Measurements from ENCODE around the gene UBE2J2. TPM values are rescaled to one million over a fixed set of nuclear protein-coding genes. Genes with fewer than 3 reads are reported as not detected.

The UBE2J2 gene
- total RNA-seq, 2 donors from 2014 or later: 27.5 to 33.5 TPM

DNA sequence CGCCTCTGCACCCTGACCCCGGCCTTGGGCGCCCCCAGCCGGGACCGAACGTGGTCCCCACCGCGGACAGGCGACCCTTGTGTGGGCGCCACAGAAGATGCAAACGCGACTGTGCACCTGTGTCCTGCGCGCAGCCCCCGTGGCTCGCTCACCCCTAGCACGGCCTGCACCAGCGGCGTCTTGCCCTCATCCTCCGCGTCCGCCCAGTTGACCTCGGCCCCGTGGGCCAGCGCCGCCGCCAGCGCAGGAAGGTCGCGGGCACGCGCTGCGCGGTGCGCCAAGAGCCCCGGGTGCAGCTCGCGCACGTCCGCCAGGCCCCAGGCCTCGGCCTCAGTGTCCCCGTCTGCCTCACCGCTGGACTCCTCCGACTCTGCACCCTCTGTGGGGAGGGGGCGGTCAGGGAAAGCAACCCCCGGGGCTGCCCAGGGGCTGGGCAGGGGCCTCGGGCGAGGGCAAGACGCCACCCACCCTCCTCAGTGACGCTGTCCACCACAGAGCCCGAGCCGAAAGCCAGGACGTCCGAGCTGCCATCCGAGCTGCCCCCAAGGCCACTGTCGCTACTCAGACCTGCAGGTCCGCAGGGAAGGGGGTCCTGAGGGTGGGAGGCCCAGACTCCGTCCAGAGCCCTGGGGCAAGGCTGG is 20.7 kb upstream of the UBE2J2 start:
- DNase-seq (ENCODE audit: low spot score): no peak
- TF ChIP-seq, protein P1, sequence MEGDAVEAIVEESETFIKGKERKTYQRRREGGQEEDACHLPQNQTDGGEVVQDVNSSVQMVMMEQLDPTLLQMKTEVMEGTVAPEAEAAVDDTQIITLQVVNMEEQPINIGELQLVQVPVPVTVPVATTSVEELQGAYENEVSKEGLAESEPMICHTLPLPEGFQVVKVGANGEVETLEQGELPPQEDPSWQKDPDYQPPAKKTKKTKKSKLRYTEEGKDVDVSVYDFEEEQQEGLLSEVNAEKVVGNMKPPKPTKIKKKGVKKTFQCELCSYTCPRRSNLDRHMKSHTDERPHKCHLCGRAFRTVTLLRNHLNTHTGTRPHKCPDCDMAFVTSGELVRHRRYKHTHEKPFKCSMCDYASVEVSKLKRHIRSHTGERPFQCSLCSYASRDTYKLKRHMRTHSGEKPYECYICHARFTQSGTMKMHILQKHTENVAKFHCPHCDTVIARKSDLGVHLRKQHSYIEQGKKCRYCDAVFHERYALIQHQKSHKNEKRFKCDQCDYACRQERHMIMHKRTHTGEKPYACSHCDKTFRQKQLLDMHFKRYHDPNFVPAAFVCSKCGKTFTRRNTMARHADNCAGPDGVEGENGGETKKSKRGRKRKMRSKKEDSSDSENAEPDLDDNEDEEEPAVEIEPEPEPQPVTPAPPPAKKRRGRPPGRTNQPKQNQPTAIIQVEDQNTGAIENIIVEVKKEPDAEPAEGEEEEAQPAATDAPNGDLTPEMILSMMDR (IDR thresholded peaks at IDR 0.05): no peak
- Histone ChIP-seq H3K9me3 (no peaks in the 10 kb centered on the region), H3K27ac (no peak overlapping the region), H3K27me3 (no peaks in the 10 kb centered on the region), H3K4me3 (no peak overlapping the region), H3K4me1 (peaks cover 0 to 15% of the 10 kb centered on the region in 2 donors), H3K36me3 (peaks cover 6% of the 10 kb centered on the region)

DNA sequence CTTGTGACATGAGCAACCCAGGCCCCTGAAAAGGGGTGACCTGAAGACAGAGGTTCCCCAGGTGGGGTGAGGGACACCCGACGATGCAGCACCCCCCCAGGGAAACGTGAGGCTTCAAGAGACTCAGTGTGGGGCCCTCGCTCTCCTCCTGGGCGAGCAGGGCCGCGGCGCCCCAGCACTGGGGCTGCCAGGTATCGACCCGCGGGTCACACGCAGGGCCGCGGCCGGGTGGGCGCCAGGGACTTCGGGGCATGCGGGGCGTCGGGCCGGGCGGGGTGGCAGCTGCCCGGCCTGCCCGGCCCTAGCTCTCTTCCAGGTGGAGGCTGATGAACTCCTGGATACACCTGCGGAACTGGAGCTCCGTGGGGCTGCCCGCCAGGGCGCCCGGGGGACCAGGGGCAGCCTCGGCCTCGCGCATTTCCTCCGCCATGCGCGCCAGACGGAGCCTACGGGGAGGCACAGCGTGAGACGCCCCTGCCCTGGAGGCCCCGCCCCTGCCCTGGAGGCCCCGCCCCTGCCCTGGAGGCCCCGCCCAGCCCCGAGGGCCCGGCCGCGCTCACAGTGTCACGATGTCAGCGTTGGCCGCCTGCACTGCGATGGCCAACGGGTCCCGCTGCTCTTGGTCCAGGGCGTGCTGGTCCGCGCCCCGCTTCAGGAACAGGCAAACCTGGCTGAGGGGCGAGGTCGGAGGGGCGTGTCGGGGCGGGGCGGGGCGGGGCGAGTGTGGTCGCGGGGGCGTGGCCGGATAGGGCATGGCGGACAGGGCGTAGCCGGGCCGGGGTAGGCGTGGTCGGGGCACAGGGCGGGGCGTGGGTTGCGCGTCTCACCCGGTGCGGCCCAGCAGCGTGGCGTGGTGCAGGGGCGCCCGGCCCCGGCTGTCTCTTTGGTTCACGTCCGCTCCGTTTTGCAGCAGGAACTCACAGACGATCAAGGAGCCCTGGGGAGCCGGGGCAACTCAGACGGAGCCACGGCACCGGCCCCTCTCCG is 19.9 kb upstream of the UBE2J2 start:
- Histone ChIP-seq H3K27me3 (no peaks in the 10 kb centered on the region), H3K4me3 (no peak overlapping the region), H3K9me3 (no peaks in the 10 kb centered on the region), H3K4me1 (peaks cover 0 to 15% of the 10 kb centered on the region in 2 donors), H3K36me3 (peaks cover 6% of the 10 kb centered on the region), H3K27ac (no peak overlapping the region)
- TF ChIP-seq, protein P1 (IDR thresholded peaks at IDR 0.05): no peak
- DNase-seq (ENCODE audit: low spot score): no peak

DNA sequence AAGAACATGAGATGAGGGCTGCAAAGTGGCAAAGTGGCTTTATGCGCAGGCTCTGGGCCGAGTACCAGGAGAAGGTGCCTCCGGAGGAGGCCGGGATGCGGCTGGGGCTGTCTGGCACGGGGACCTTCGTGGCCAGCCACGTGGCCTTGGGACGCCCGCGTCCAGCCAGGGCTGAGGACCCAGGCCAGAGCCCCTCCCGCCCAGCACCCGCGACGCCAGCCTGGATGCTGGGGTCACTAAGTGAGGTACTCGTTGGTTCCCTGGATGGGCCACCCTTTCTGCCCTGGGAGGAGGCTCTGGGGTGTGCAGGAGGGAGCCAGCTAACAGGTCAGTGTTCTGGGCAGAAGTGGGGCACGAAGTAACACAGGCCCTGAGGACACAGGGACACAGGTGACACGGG is 19.2 kb upstream of the UBE2J2 start:
- Histone ChIP-seq H3K36me3 (peaks cover 6% of the 10 kb centered on the region), H3K27me3 (no peaks in the 10 kb centered on the region), H3K4me1 (peaks cover 0 to 15% of the 10 kb centered on the region in 2 donors), H3K9me3 (no peaks in the 10 kb centered on the region), H3K27ac (no peak overlapping the region), H3K4me3 (no peak overlapping the region)
- TF ChIP-seq, protein P1 (IDR thresholded peaks at IDR 0.05): no peak
- DNase-seq (ENCODE audit: low spot score): no peak

DNA sequence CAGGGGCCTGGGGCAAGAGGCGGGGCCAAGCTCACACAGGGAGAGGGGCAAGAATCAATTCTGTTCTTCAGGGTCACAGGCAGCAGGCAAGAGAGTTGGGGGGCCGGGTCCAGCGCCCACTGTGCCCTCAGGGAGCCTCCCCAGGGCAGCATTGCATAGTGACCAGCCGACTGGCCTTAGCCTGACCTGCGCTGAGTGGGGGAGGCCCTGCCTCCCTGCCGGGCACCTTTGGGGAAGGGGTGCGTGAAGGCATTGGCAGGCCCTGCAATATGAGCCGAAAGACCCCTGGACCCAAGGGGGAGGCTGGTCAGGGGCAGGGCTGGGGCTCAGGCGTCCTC is 18.8 kb upstream of the UBE2J2 start:
- TF ChIP-seq, protein P1 (IDR thresholded peaks at IDR 0.05): no peak
- no peak for DNase-seq (ENCODE audit: low spot score)
- H3K36me3 ChIP-seq: peaks cover 6% of the 10 kb centered on the region
- H3K27me3 ChIP-seq: no peaks in the 10 kb centered on the region
- H3K27ac ChIP-seq: no peak overlapping the region
- H3K4me1 ChIP-seq: peaks cover 0 to 15% of the 10 kb centered on the region in 2 donors
- H3K9me3 ChIP-seq: no peaks in the 10 kb centered on the region
- H3K4me3 ChIP-seq: no peak overlapping the region

DNA sequence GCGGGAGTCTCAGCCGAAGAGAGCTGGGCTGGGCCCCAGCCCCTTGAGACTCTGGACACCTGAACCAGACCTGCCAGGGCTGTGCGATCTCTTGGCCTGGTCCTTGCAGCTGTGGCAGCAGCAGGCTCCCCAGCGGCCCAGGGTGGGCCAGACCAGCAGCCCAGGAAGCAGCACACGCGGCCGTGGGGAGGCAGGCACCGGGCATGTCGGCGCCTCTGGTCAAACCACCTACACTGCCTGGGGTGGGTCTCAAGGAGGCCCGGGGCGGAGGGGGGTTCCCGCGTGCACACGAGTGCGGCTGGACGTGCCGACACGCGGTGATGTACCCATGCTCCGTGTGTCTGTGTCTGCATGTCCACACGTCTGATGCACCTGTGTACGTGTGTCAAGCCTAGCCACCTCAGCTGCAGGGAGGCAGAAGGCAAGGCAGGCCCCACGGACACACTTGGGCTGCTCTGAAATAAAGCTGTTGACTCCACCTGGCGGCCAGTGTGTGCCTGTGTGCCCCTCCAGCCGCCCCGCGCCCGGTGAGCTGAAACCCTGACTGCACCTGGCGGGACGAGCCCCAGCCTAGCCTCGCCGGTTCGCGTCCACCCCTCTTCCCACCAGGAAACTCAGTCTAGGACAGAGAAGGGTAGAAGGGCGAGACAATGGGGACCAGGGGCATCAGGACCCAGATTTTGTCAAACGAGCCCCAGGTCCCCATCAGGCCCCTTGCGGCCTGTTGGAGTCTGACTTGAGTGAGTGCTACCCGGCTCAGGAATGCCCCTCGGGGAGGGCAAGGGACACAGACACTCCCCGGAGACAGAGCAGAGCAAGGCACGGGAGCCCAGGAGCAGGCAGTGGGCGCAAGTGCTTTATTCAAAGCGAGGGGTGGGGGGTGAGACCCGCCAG is 18.1 kb upstream of the UBE2J2 start:
- Histone ChIP-seq H3K36me3 (peaks cover 6% of the 10 kb centered on the region), H3K4me1 (peaks cover 0 to 15% of the 10 kb centered on the region in 2 donors), H3K27ac (no peak overlapping the region), H3K9me3 (no peaks in the 10 kb centered on the region), H3K4me3 (no peak overlapping the region), H3K27me3 (no peaks in the 10 kb centered on the region)
- TF ChIP-seq, protein P1 (IDR thresholded peaks at IDR 0.05): peak; percentile 33 to 78
- DNase-seq (ENCODE audit: low spot score): no peak

Measured in right atrium auricular region (tissue), 2 donors.